Measurements from ENCODE around the gene INSYN2A. TPM values are rescaled to one million over a fixed set of nuclear protein-coding genes. Genes with fewer than 3 reads are reported as not detected.

Gene INSYN2A
- total and polyA plus RNA-seq, 2 donors, result 0.32 to 1.2 TPM

- Histone ChIP-seq H3K27me3 (ENCODE audit: control insufficient read depth in 2 of 2, insufficient read depth in 1 of 2, low read length in 1 of 2) (no peaks in the 10 kb centered on the region), H3K4me3 (ENCODE audit: low read length in 2 of 2) (no peak overlapping the region), H3K27ac (ENCODE audit: low read depth in 1 of 2, low read length in 1 of 2) (no peak overlapping the region), H3K4me1 (ENCODE audit: control insufficient read depth in 2 of 2, insufficient read depth in 2 of 2, low read length in 2 of 2) (no peaks in the 10 kb centered on the region), H3K36me3 (ENCODE audit: control insufficient read depth in 2 of 2, insufficient read depth in 2 of 2, low read length in 1 of 2) (no peaks in the 10 kb centered on the region), H3K9me3 (ENCODE audit: control insufficient read depth in 2 of 2, insufficient read depth in 1 of 2, low read length in 1 of 2) (no peaks in the 10 kb centered on the region)
- DNase-seq (ENCODE audit: low read depth in 6 of 9, low spot score in 9 of 9), result no peak
- WGBS, result 96% methylated on average over 9 of the region's 9 CpGs
Measured at GRCh38 chr10:127151981-127152699, 44.3 kb downstream of the INSYN2A start.

GRCh38 chr10:127151541-127151940 lies 44.9 kb downstream of the INSYN2A start:
- no peaks in the 10 kb centered on the region for H3K27me3 ChIP-seq (ENCODE audit: control insufficient read depth in 2 of 2, insufficient read depth in 1 of 2, low read length in 1 of 2)
- H3K27ac ChIP-seq (ENCODE audit: low read depth in 1 of 2, low read length in 1 of 2), result no peak overlapping the region
- 97% methylated on average over 10 of the region's 10 CpGs for WGBS
- no peak for DNase-seq (ENCODE audit: low read depth in 6 of 9, low spot score in 9 of 9)
- no peaks in the 10 kb centered on the region for H3K4me1 ChIP-seq (ENCODE audit: control insufficient read depth in 2 of 2, insufficient read depth in 2 of 2, low read length in 2 of 2)
- no peak overlapping the region for H3K4me3 ChIP-seq (ENCODE audit: low read length in 2 of 2)
- no peaks in the 10 kb centered on the region for H3K36me3 ChIP-seq (ENCODE audit: control insufficient read depth in 2 of 2, insufficient read depth in 2 of 2, low read length in 1 of 2)
- no peaks in the 10 kb centered on the region for H3K9me3 ChIP-seq (ENCODE audit: control insufficient read depth in 2 of 2, insufficient read depth in 1 of 2, low read length in 1 of 2)

GRCh38 chr10:127150136-127150535 lies 46.3 kb downstream of the INSYN2A start:
- no peaks in the 10 kb centered on the region for H3K4me1 ChIP-seq (ENCODE audit: control insufficient read depth in 2 of 2, insufficient read depth in 2 of 2, low read length in 2 of 2)
- H3K36me3 ChIP-seq (ENCODE audit: control insufficient read depth in 2 of 2, insufficient read depth in 2 of 2, low read length in 1 of 2), result no peaks in the 10 kb centered on the region
- no peak overlapping the region for H3K27ac ChIP-seq (ENCODE audit: low read depth in 1 of 2, low read length in 1 of 2)
- 97% methylated on average over 5 of the region's 5 CpGs for WGBS
- H3K9me3 ChIP-seq (ENCODE audit: control insufficient read depth in 2 of 2, insufficient read depth in 1 of 2, low read length in 1 of 2), result no peaks in the 10 kb centered on the region
- H3K4me3 ChIP-seq (ENCODE audit: low read length in 2 of 2), result no peak overlapping the region
- DNase-seq (ENCODE audit: low read depth in 6 of 9, low spot score in 9 of 9), result no peak
- H3K27me3 ChIP-seq (ENCODE audit: control insufficient read depth in 2 of 2, insufficient read depth in 1 of 2, low read length in 1 of 2), result no peaks in the 10 kb centered on the region

GRCh38 chr10:127149501-127150081 lies 46.8 kb downstream of the INSYN2A start:
- Histone ChIP-seq H3K9me3 (ENCODE audit: control insufficient read depth in 2 of 2, insufficient read depth in 1 of 2, low read length in 1 of 2) (no peaks in the 10 kb centered on the region), H3K27me3 (ENCODE audit: control insufficient read depth in 2 of 2, insufficient read depth in 1 of 2, low read length in 1 of 2) (no peaks in the 10 kb centered on the region), H3K4me3 (ENCODE audit: low read length in 2 of 2) (no peak overlapping the region), H3K4me1 (ENCODE audit: control insufficient read depth in 2 of 2, insufficient read depth in 2 of 2, low read length in 2 of 2) (no peaks in the 10 kb centered on the region), H3K27ac (ENCODE audit: low read depth in 1 of 2, low read length in 1 of 2) (no peak overlapping the region), H3K36me3 (ENCODE audit: control insufficient read depth in 2 of 2, insufficient read depth in 2 of 2, low read length in 1 of 2) (no peaks in the 10 kb centered on the region)
- WGBS, result 93% methylated on average over 7 of the region's 7 CpGs
- no peak for DNase-seq (ENCODE audit: low read depth in 6 of 9, low spot score in 9 of 9)

- DNase-seq (ENCODE audit: low read depth in 6 of 9, low spot score in 9 of 9), result no peak
- H3K4me1 ChIP-seq (ENCODE audit: control insufficient read depth in 2 of 2, insufficient read depth in 2 of 2, low read length in 2 of 2), result peaks cover under 1 to 2% of the 10 kb centered on the region in 2 donors
- no peak overlapping the region for H3K27ac ChIP-seq (ENCODE audit: low read depth in 1 of 2, low read length in 1 of 2)
- H3K27me3 ChIP-seq (ENCODE audit: control insufficient read depth in 2 of 2, insufficient read depth in 1 of 2, low read length in 1 of 2), result no peaks in the 10 kb centered on the region
- H3K4me3 ChIP-seq (ENCODE audit: low read length in 2 of 2), result no peak overlapping the region
- no peaks in the 10 kb centered on the region for H3K36me3 ChIP-seq (ENCODE audit: control insufficient read depth in 2 of 2, insufficient read depth in 2 of 2, low read length in 1 of 2)
- H3K9me3 ChIP-seq (ENCODE audit: control insufficient read depth in 2 of 2, insufficient read depth in 1 of 2, low read length in 1 of 2), result no peaks in the 10 kb centered on the region
- WGBS, result 93% methylated on average over 2 of the region's 2 CpGs
Measured at GRCh38 chr10:127148933-127149220, 47.5 kb downstream of the INSYN2A start.

GRCh38 chr10:127148066-127148932 lies 48.1 kb downstream of the INSYN2A start:
- DNase-seq (ENCODE audit: low read depth in 6 of 9, low spot score in 9 of 9), result no peak
- no peak overlapping the region for H3K27ac ChIP-seq (ENCODE audit: low read depth in 1 of 2, low read length in 1 of 2)
- 87% methylated on average over 15 of the region's 15 CpGs for WGBS
- no peaks in the 10 kb centered on the region for H3K9me3 ChIP-seq (ENCODE audit: control insufficient read depth in 2 of 2, insufficient read depth in 1 of 2, low read length in 1 of 2)
- H3K27me3 ChIP-seq (ENCODE audit: control insufficient read depth in 2 of 2, insufficient read depth in 1 of 2, low read length in 1 of 2), result no peaks in the 10 kb centered on the region
- peaks cover 6 to 8% of the 10 kb centered on the region in 2 donors for H3K4me1 ChIP-seq (ENCODE audit: control insufficient read depth in 2 of 2, insufficient read depth in 2 of 2, low read length in 2 of 2)
- no peak overlapping the region for H3K4me3 ChIP-seq (ENCODE audit: low read length in 2 of 2)
- H3K36me3 ChIP-seq (ENCODE audit: control insufficient read depth in 2 of 2, insufficient read depth in 2 of 2, low read length in 1 of 2), result no peaks in the 10 kb centered on the region

GRCh38 chr10:127146661-127147060 lies 49.7 kb downstream of the INSYN2A start:
- Histone ChIP-seq H3K4me3 (ENCODE audit: low read length in 2 of 2) (no peak overlapping the region), H3K9me3 (ENCODE audit: control insufficient read depth in 2 of 2, insufficient read depth in 1 of 2, low read length in 1 of 2) (no peaks in the 10 kb centered on the region), H3K27me3 (ENCODE audit: control insufficient read depth in 2 of 2, insufficient read depth in 1 of 2, low read length in 1 of 2) (no peaks in the 10 kb centered on the region), H3K4me1 (ENCODE audit: control insufficient read depth in 2 of 2, insufficient read depth in 2 of 2, low read length in 2 of 2) (peaks cover 23 to 25% of the 10 kb centered on the region in 2 donors), H3K27ac (ENCODE audit: low read depth in 1 of 2, low read length in 1 of 2) (no peak overlapping the region), H3K36me3 (ENCODE audit: control insufficient read depth in 2 of 2, insufficient read depth in 2 of 2, low read length in 1 of 2) (no peaks in the 10 kb centered on the region)
- DNase-seq (ENCODE audit: low read depth in 6 of 9, low spot score in 9 of 9), result no peak
- WGBS, result 96% methylated on average over 9 of the region's 9 CpGs

Measured in thymus (tissue), 11 donors.